ENCODE data around the gene ROPN1B. TPM values are rescaled to one million over a fixed set of nuclear protein-coding genes. Genes with fewer than 3 reads are reported as not detected.
"Not testable (repeated sequence)": the region's sequence is repeated elsewhere in the genome, so short reads cannot be mapped to it uniquely, and the experiment has no call there.

ROPN1B gene
- polyA plus RNA-seq, 3 donors: not detected

- peaks cover 8 to 22% (median 8%) of the 10 kb centered on the region in 3 donors for H3K27me3 Mint-ChIP-seq (ENCODE audit: low read depth in 3 of 3)
- not testable (repeated sequence) for H3K9me3 Mint-ChIP-seq; H3K9ac ChIP-seq (ENCODE audit: insufficient read depth, low read length, poor library complexity, severe bottlenecking)
These were observed 21.2 kb upstream of the ROPN1B start for GRCh38 chr3:125947806-125948205.

GRCh38 chr3:125948901-125949300 lies 20.1 kb upstream of the ROPN1B start:
- 0% methylated on average over 1 of the region's 3 CpGs for WGBS (ENCODE audit: insufficient coverage)
- H3K36me3 Mint-ChIP-seq; H3K4me2 ChIP-seq (replicated peaks; ENCODE audit: extremely low read depth, low read length, poor library complexity, severe bottlenecking); H3K9me3 ChIP-seq (replicated peaks in 1 of 2; ENCODE audit: control insufficient read depth in 1 of 2, insufficient read depth in 1 of 2, low read length in 2 of 2); H3K4me3 ChIP-seq (replicated peaks in 1 of 3; ENCODE audit: low read depth in 2 of 3, low read length in 3 of 3); H3K27me3 ChIP-seq (ENCODE audit: control insufficient read depth in 2 of 2, insufficient read depth in 2 of 2, low read length in 2 of 2); H2AFZ ChIP-seq (ENCODE audit: insufficient read depth, low read depth, low read length, poor library complexity, severe bottlenecking); H3K4me3 Mint-ChIP-seq; H3K9me3 Mint-ChIP-seq; H4K20me1 ChIP-seq (ENCODE audit: insufficient read depth, low read length); H3K79me2 ChIP-seq (ENCODE audit: insufficient read depth, low read length); H3K27ac ChIP-seq (ENCODE audit: low read depth in 1 of 2, low read length in 2 of 2); intact Hi-C loops (cut with micrococcal nuclease); H3K4me1 Mint-ChIP-seq; H3K9ac ChIP-seq (ENCODE audit: insufficient read depth, low read length, poor library complexity, severe bottlenecking); H3K4me1 ChIP-seq (ENCODE audit: control insufficient read depth in 1 of 2, insufficient read depth in 2 of 2, low read length in 2 of 2); H3K36me3 ChIP-seq (replicated peaks in 1 of 2; ENCODE audit: control insufficient read depth in 1 of 2, insufficient read depth in 2 of 2, low read length in 2 of 2): not testable (repeated sequence)
- H3K27ac Mint-ChIP-seq: peak overlapping the region in 1 of 7 donors; percentile 7
- DNase-seq: peak in 1 of 3 donors; percentile 30
- peaks cover 8 to 22% (median 11%) of the 10 kb centered on the region in 3 donors for H3K27me3 Mint-ChIP-seq (ENCODE audit: low read depth in 3 of 3)

More at GRCh38 chr3:125947806-125948205, 21.2 kb upstream of the ROPN1B start:
- H3K79me2 ChIP-seq (ENCODE audit: insufficient read depth, low read length); H3K4me3 Mint-ChIP-seq; H3K4me1 ChIP-seq (ENCODE audit: control insufficient read depth in 1 of 2, insufficient read depth in 2 of 2, low read length in 2 of 2); H3K27me3 ChIP-seq (ENCODE audit: control insufficient read depth in 2 of 2, insufficient read depth in 2 of 2, low read length in 2 of 2); H3K4me2 ChIP-seq (replicated peaks; ENCODE audit: extremely low read depth, low read length, poor library complexity, severe bottlenecking); H3K36me3 ChIP-seq (replicated peaks in 1 of 2; ENCODE audit: control insufficient read depth in 1 of 2, insufficient read depth in 2 of 2, low read length in 2 of 2); H3K27ac ChIP-seq (ENCODE audit: low read depth in 1 of 2, low read length in 2 of 2); H3K36me3 Mint-ChIP-seq; intact Hi-C loops (cut with micrococcal nuclease); H3K9me3 ChIP-seq (replicated peaks in 1 of 2; ENCODE audit: control insufficient read depth in 1 of 2, insufficient read depth in 1 of 2, low read length in 2 of 2); DNase-seq; H3K27ac Mint-ChIP-seq; H3K4me3 ChIP-seq (replicated peaks in 1 of 3; ENCODE audit: low read depth in 2 of 3, low read length in 3 of 3); H2AFZ ChIP-seq (ENCODE audit: insufficient read depth, low read depth, low read length, poor library complexity, severe bottlenecking); H3K4me1 Mint-ChIP-seq; H4K20me1 ChIP-seq (ENCODE audit: insufficient read depth, low read length): not testable (repeated sequence)
- WGBS (ENCODE audit: insufficient coverage): no CpG with 5 or more reads among the region's 2 CpGs

- H3K4me1 ChIP-seq (ENCODE audit: control insufficient read depth in 1 of 2, insufficient read depth in 2 of 2, low read length in 2 of 2); H3K4me1 Mint-ChIP-seq; H3K4me3 Mint-ChIP-seq; H3K36me3 Mint-ChIP-seq; H4K20me1 ChIP-seq (ENCODE audit: insufficient read depth, low read length); H3K9me3 Mint-ChIP-seq; H3K27ac Mint-ChIP-seq; H3K9me3 ChIP-seq (replicated peaks in 1 of 2; ENCODE audit: control insufficient read depth in 1 of 2, insufficient read depth in 1 of 2, low read length in 2 of 2); H3K9ac ChIP-seq (ENCODE audit: insufficient read depth, low read length, poor library complexity, severe bottlenecking); H2AFZ ChIP-seq (ENCODE audit: insufficient read depth, low read depth, low read length, poor library complexity, severe bottlenecking); H3K27ac ChIP-seq (ENCODE audit: low read depth in 1 of 2, low read length in 2 of 2); DNase-seq; intact Hi-C loops (cut with micrococcal nuclease); H3K4me3 ChIP-seq (replicated peaks in 1 of 3; ENCODE audit: low read depth in 2 of 3, low read length in 3 of 3); H3K36me3 ChIP-seq (replicated peaks in 1 of 2; ENCODE audit: control insufficient read depth in 1 of 2, insufficient read depth in 2 of 2, low read length in 2 of 2); H3K79me2 ChIP-seq (ENCODE audit: insufficient read depth, low read length); H3K4me2 ChIP-seq (replicated peaks; ENCODE audit: extremely low read depth, low read length, poor library complexity, severe bottlenecking): not testable (repeated sequence)
- peaks cover 12 to 17% (median 14%) of the 10 kb centered on the region in 3 donors for H3K27me3 Mint-ChIP-seq (ENCODE audit: low read depth in 3 of 3)
- whole genome bisulfite sequencing (ENCODE audit: insufficient coverage): no CpG with 5 or more reads among the region's 3 CpGs
- peaks cover 2 to 17% of the 10 kb centered on the region in 2 donors for H3K27me3 ChIP-seq (ENCODE audit: control insufficient read depth in 2 of 2, insufficient read depth in 2 of 2, low read length in 2 of 2)
These were observed 17.8 kb upstream of the ROPN1B start for GRCh38 chr3:125951176-125951575.

- peaks cover 0 to 14% of the 10 kb centered on the region in 2 donors for H3K9me3 ChIP-seq (replicated peaks in 1 of 2; ENCODE audit: control insufficient read depth in 1 of 2, insufficient read depth in 1 of 2, low read length in 2 of 2)
- H3K9ac ChIP-seq (ENCODE audit: insufficient read depth, low read length, poor library complexity, severe bottlenecking); H3K36me3 ChIP-seq (replicated peaks in 1 of 2; ENCODE audit: control insufficient read depth in 1 of 2, insufficient read depth in 2 of 2, low read length in 2 of 2); H3K36me3 Mint-ChIP-seq; DNase-seq; H3K4me2 ChIP-seq (replicated peaks; ENCODE audit: extremely low read depth, low read length, poor library complexity, severe bottlenecking); H3K79me2 ChIP-seq (ENCODE audit: insufficient read depth, low read length); H3K4me1 ChIP-seq (ENCODE audit: control insufficient read depth in 1 of 2, insufficient read depth in 2 of 2, low read length in 2 of 2); H3K4me1 Mint-ChIP-seq; H2AFZ ChIP-seq (ENCODE audit: insufficient read depth, low read depth, low read length, poor library complexity, severe bottlenecking); H3K27ac Mint-ChIP-seq; intact Hi-C loops (cut with micrococcal nuclease); H4K20me1 ChIP-seq (ENCODE audit: insufficient read depth, low read length); H3K4me3 ChIP-seq (replicated peaks in 1 of 3; ENCODE audit: low read depth in 2 of 3, low read length in 3 of 3); H3K27ac ChIP-seq (ENCODE audit: low read depth in 1 of 2, low read length in 2 of 2): not testable (repeated sequence)
- WGBS (ENCODE audit: insufficient coverage): no CpG with 5 or more reads among the region's 4 CpGs
- peaks cover 9 to 38% of the 10 kb centered on the region in 2 donors for H3K27me3 ChIP-seq (ENCODE audit: control insufficient read depth in 2 of 2, insufficient read depth in 2 of 2, low read length in 2 of 2)
- Mint-ChIP-seq H3K27me3 (ENCODE audit: low read depth in 3 of 3) (peaks cover 14 to 38% (median 22%) of the 10 kb centered on the region in 3 donors), H3K4me3 (peak overlapping the region in 1 of 2 donors; percentile 15), H3K9me3 (peaks cover 2 to 15% (median 10%) of the 10 kb centered on the region in 7 donors)
These were observed 12.0 kb upstream of the ROPN1B start for GRCh38 chr3:125957020-125957419.
